DMS53 (cell line): ENCODE measurements around the gene PPP6R2.

ENCODE experiments used
- DNase-seq: peaks from one replicate; lab custom pipeline; 2025; lab: John Stamatoyannopoulos, UW

PPP6R2 gene

DNA sequence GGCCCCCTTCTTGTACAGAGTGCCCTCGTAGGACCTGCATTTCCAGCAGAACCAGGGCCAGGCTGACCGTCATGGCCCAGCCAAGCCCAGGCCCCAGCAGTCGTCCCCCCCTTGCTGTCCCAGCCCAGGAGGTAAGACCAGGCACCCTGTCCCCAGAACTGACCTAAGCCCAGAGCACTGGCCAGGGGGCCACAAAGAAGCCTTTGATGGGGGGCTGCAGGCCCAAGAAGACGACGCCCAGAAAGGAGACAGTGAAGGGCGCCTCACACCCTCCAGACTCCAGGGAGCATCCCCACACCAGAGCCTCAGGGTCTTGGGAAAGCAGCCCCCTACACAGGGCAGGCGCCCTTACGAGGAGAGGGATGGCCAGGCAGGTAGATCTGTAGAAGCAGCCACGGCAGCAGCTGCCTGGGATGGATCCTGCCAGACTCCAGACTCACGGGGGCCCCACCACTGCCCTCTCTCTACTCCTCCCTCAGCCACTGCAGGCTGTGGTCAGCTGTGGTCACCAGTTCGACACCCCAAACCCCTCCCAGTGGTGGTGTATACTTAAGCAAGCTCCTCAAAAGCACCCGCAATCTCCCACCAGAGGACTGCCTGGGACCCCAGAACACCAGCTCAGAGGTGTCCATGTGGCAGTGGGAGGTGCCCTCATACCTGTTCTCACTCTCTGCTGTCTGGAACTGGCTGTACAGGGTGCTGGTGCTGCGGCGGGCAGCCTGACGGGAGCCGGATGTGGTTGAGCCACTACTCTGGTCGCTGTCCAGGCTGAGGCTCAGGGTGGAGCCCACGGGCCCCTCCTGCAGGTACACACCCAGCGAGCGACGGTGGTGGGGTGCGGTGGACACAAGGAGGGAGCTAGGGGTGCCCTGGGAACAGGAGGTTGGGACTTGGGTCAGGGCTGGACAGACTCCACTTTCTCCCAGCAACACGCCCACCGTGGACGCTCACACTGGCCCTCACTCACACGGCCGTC lies 104.7 kb downstream of the PPP6R2 start:
- DNase-seq = no peak

GRCh38 chr22:50452649-50453048 lies 109.5 kb downstream of the PPP6R2 start:
- no peak for DNase-seq

DNA sequence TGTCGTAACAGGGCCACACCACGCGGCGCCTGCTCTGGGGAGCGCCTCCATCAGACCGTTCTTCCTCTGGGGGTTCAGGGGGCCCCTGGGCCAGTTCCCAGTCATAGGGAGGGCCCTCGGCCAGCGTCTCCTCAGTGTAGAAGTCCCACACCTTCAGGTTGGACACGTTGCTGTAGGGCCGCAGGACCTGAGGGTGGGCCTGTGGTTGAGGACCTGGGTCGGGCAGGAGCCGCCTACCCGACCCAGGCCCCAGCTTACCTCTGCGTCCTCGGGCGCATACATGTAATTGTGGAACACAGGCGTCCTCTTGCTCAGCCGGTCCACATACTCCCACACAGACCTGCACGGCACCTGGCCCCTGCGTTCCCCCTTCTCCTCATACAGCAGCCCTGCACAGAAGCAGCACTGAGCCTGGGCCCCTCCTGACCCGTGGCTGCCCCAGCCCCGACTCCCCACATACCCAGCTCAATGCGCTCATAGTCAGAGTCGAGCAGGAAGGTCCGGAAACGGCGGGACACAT lies 111.5 kb downstream of the PPP6R2 start:
- DNase-seq = no peak

GRCh38 chr22:50455201-50455600 lies 112.1 kb downstream of the PPP6R2 start:
- no peak for DNase-seq

DNA sequence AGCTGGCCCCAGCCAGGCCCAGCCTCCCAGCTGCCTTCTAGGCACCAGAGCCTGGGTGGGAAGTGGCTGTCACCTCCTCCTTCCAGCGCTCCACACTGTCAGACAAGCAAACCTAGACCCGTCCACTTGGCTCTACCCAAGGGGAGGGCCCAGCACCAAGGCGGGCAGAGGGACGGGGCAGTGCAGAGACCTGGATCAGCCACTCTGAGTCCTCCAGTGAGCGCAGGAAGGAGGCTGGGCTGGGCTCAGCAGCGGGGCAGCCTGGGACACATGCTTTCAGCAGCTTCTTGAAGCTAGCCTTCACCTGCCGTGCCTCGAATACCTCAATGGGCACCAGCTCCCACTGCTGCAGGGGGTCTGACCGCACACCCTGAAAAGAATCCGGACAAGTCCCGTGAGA lies 112.9 kb downstream of the PPP6R2 start:
- no peak for DNase-seq

- no peak for DNase-seq
Measured at GRCh38 chr22:50456466-50457234, 113.5 kb downstream of the PPP6R2 start.

DNA sequence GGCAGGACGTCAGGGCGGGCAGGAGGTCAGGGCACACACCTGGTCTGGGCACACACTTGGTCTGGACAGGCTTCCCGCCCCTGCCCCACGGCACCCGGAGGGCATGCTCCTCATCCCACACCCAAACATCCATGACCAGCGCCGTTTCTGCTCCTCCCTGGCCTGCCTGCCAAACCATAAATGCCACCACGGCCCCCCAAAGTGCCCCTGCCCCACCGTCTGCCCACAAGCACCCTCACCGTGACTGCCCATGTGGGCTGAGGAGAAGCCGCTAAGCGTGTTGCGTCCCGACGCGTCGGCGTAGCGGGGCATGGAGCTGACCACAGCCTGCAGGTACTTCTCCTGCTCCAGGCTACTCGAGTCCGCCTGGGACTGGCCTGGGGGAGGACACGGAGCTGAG lies 115.9 kb downstream of the PPP6R2 start:
- DNase-seq = no peak

GRCh38 chr22:50459496-50460140 lies 116.5 kb downstream of the PPP6R2 start:
- no peak for DNase-seq

DNA sequence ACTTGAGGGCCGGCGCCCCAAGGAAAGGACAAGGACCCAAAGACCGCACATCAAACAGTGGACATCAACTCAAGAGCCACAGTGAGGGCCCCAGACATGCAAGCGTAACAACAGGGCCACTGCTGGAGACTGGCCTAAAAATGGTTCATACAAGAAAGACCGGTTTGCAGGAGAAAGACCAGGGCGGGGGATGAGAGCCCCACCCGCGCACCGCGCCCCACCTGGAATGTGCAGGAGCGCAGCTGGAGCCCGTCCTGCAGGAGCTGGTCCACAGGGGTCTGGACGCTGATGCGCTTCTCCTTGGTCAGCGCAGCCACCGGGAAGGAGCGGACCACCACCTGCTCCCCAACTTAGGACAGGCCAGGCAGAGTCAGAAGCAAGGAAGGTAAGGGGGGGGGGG lies 117.8 kb downstream of the PPP6R2 start:
- no peak for DNase-seq

DNA sequence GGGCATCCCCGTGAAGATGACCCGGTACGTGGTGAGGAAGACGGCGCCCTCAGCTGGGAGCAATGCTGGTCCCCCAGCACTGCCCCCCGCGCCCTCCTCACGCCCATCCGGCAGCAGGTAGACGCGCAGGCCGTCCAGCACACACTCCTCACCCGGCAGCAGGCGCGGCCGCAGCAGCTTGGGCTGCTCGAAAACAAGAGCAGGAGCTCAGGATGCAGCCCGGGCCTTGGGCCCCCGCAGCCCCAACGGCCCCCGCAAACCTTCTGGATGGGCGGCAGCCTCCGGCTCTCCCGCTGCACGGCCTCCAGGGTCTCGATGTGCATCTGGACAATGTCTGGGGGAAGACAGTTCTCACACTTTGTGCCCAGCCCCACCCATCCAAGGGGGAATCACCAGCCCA lies 118.4 kb downstream of the PPP6R2 start:
- no peak for DNase-seq

- no peak for DNase-seq
Measured at GRCh38 chr22:50461979-50462540, 118.9 kb downstream of the PPP6R2 start.

- DNase-seq = no peak
Measured at GRCh38 chr22:50463188-50463900, 120.2 kb downstream of the PPP6R2 start.

DNA sequence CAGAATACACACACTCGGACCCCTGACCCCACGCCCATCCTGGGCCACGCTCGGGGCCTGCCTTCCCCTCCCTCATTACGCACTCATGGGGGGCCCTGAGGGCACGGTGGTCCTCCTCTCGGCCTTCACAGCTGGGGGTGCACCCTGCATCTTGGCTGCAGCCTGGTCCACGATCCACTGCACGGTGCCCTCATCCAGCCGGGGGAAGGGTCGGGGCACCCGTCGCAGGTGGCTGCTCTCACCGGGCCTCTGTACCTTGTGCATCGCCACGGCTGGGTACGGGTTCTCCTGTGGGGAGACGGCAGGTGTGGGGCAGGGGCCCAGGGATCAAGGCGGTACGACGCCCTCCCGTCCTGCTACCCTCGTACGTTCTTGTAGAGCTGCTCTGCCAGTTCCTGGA lies 121.3 kb downstream of the PPP6R2 start:
- DNase-seq = no peak

GRCh38 chr22:50465066-50465930 lies 122.2 kb downstream of the PPP6R2 start:
- DNase-seq = no peak

DNA sequence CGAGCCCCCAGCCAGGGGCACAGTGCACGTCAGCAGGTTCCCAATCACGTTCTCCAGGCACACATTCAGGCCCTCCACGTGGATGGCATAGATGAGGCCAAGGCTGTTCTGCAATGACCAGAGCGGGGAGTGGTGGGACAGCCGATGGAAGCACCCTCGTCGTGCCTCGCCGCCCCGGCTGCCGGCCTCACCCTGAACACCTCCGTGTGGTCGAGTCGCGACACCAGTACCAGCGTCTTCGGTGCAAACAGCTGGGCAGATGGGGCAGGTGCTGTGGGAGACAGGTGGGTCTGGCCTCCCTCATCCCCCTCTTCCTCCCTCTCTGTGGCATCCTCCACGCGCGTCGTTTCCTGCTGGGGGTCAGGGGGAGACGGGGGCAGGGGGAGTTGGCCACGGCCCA lies 124.2 kb downstream of the PPP6R2 start:
- no peak for DNase-seq

DNA sequence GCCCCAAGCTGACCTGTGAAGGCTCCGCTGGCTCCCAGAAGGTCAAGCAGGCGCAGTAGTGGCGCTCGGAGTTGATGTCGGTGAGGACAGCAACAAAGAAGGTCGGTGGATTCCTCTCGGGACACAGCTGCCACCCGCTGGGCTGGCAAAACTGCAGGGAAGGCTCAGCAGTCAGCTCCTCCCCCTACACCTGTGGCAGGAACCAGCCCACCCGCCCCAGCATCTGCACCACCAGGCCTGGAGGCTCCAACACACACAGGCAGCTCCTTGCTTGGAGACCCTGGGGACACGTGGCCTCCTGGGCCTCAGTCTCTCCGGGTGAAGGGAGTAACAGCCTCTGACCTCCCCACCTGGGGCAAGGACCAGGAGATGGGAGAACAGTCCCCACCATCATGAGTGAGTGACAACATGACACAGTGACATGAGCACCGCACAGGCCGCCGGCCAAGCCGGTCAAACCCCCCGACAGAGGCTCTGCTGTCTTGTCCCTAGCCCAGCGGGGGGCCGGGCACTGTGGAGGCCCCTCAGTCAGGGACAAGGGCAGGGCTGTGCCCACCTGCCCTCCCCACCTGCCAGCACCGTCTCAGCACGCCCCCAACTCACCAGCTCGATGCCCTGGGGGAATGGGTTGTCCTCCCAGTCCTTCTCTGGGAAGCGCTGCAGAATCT lies 124.8 kb downstream of the PPP6R2 start:
- no peak for DNase-seq

- no peak for DNase-seq
Measured at GRCh38 chr22:50468626-50469025, 125.5 kb downstream of the PPP6R2 start.

- no peak for DNase-seq
Measured at GRCh38 chr22:50469377-50470305, 126.5 kb downstream of the PPP6R2 start.

DNA sequence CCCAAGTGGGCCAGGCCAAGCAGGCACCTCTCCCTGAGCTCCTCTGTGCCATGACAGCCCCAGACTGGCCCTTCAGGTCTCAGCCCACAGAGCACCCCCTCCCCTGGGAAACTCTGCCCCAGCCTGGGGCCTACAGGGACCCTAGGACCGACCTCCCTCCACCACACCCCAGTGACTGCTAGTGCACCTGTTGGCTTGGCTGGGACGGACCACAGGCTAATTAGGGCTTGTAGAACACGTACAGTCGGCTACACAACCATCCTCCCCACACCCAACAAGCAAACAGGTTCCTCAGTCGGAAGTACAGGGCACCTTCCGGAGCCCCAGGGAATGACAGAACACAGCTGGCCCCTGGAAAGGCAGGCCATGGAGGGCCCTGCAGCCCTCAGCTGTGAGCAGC lies 127.4 kb downstream of the PPP6R2 start:
- no peak for DNase-seq
